ENCODE data around the gene GAA. TPM values are rescaled to one million over a fixed set of nuclear protein-coding genes. Genes with fewer than 3 reads are reported as not detected.

GAA gene
- total and polyA plus RNA-seq, 2 donors: 30.4 to 56.4 TPM

GRCh38 chr17:80064696-80065095 lies 36.7 kb upstream of the GAA start:
- 90% methylated on average over 8 of the region's 8 CpGs for WGBS
- H3K4me3 ChIP-seq (ENCODE audit: low read length in 2 of 2): no peak overlapping the region
- H3K4me1 ChIP-seq (ENCODE audit: control insufficient read depth in 2 of 2, insufficient read depth in 2 of 2, low read length in 2 of 2): peaks cover 0 to 3% of the 10 kb centered on the region in 2 donors
- no peaks in the 10 kb centered on the region for H3K36me3 ChIP-seq (ENCODE audit: control insufficient read depth in 2 of 2, insufficient read depth in 2 of 2, low read length in 1 of 2)
- H3K27me3 ChIP-seq (ENCODE audit: control insufficient read depth in 2 of 2, insufficient read depth in 1 of 2, low read length in 1 of 2): peaks cover 0 to 2% of the 10 kb centered on the region in 2 donors
- H3K27ac ChIP-seq (ENCODE audit: low read depth in 1 of 2, low read length in 1 of 2): no peak overlapping the region
- H3K9me3 ChIP-seq (ENCODE audit: control insufficient read depth in 2 of 2, insufficient read depth in 1 of 2, low read length in 1 of 2): no peaks in the 10 kb centered on the region
- no peak for DNase-seq (ENCODE audit: low read depth in 6 of 9, low spot score in 9 of 9)

DNA sequence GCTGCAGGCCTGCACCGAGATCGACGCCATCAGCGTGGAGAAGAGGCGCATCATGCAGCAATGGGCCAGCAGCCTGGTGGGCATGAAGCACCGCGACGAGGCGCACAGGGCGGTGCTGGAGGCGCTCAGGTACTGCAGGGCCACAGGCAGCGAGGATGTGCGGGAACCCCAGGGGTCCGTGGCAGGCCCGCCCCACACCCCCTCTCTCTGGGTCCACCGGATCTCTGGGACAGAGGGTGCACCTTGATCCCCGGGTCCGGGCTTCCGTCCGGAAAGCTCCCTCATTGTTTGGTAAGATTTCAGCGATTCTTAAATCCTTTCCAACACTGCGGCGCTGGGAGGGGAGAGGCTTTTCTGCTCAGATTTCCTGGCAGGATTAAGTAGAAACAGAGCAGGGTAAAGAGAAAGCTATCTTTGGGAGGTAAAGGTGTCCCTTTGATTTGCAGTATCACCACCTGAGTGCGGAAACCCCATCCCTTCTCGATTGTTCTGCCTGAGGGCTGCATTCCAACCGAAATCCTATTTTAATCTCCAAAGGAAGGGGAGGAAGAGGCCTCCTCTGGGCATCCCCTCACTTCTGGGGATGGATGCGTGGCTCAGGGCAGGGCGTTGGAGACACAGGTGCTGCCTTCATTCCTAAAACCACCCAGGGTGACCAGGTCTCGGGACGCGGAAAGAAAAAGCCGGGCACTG lies 35.8 kb upstream of the GAA start:
- Histone ChIP-seq H3K9me3 (ENCODE audit: control insufficient read depth in 2 of 2, insufficient read depth in 1 of 2, low read length in 1 of 2) (no peaks in the 10 kb centered on the region), H3K4me3 (ENCODE audit: low read length in 2 of 2) (no peak overlapping the region), H3K36me3 (ENCODE audit: control insufficient read depth in 2 of 2, insufficient read depth in 2 of 2, low read length in 1 of 2) (no peaks in the 10 kb centered on the region), H3K27ac (ENCODE audit: low read depth in 1 of 2, low read length in 1 of 2) (no peak overlapping the region), H3K27me3 (ENCODE audit: control insufficient read depth in 2 of 2, insufficient read depth in 1 of 2, low read length in 1 of 2) (peaks cover 0 to 2% of the 10 kb centered on the region in 2 donors), H3K4me1 (ENCODE audit: control insufficient read depth in 2 of 2, insufficient read depth in 2 of 2, low read length in 2 of 2) (peaks cover 0 to 3% of the 10 kb centered on the region in 2 donors)
- 93% methylated on average over 32 of the region's 32 CpGs for WGBS
- DNase-seq (ENCODE audit: low read depth in 6 of 9, low spot score in 9 of 9): no peak

GRCh38 chr17:80067393-80067986 lies 33.9 kb upstream of the GAA start:
- Histone ChIP-seq H3K4me3 (ENCODE audit: low read length in 2 of 2) (no peak overlapping the region), H3K27ac (ENCODE audit: low read depth in 1 of 2, low read length in 1 of 2) (no peak overlapping the region), H3K4me1 (ENCODE audit: control insufficient read depth in 2 of 2, insufficient read depth in 2 of 2, low read length in 2 of 2) (peaks cover 0 to 8% of the 10 kb centered on the region in 2 donors), H3K9me3 (ENCODE audit: control insufficient read depth in 2 of 2, insufficient read depth in 1 of 2, low read length in 1 of 2) (no peaks in the 10 kb centered on the region), H3K27me3 (ENCODE audit: control insufficient read depth in 2 of 2, insufficient read depth in 1 of 2, low read length in 1 of 2) (peaks cover 0 to 2% of the 10 kb centered on the region in 2 donors), H3K36me3 (ENCODE audit: control insufficient read depth in 2 of 2, insufficient read depth in 2 of 2, low read length in 1 of 2) (no peaks in the 10 kb centered on the region)
- 94% methylated on average over 31 of the region's 31 CpGs for WGBS
- no peak for DNase-seq (ENCODE audit: low read depth in 6 of 9, low spot score in 9 of 9)

DNA sequence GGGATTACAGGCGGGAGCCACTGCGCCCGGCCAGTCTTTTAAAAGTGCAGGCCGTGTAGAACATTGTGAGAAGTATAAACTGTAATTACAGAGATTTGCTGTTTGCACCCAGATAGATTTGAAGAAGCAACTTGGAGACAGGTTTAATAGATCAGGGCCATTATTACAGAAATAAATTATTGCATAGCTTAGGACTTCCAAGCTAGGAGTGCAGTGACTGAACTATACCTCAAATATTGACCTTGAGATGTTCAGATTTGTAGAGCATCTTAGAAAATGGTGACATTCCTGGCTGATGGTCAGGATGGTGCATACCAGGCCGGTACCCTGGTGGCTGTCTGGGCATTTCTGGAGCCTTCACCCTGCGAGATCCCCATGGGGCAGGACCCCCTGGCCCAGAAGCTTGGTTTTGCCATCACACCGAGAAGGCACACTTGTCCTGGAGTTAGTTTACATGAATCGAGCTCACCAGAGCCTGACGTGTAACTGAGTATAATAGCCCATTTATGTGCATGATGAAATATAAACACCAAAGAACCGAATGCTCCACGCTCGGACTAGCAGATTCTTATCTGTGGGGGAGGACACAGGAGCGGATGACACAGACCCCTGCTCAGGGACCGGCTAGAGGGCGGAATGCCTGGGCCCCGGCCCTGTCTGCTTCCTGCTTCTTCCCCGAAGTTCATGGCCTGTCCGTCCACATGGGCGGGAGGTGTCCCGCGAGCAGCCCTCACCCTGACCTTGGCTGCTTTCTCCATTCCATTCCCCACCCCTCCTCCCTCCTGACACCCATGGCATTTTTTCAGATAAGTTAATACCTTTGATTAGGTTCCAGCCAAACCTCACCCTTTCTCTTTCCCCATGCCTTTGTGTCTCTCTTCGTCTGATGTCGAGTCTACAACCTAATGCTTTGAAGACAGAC lies 32.8 kb upstream of the GAA start:
- Histone ChIP-seq H3K27ac (ENCODE audit: low read depth in 1 of 2, low read length in 1 of 2) (peak overlapping the region in 1 of 2 donors; percentile 42), H3K4me3 (ENCODE audit: low read length in 2 of 2) (no peak overlapping the region), H3K36me3 (ENCODE audit: control insufficient read depth in 2 of 2, insufficient read depth in 2 of 2, low read length in 1 of 2) (no peaks in the 10 kb centered on the region), H3K27me3 (ENCODE audit: control insufficient read depth in 2 of 2, insufficient read depth in 1 of 2, low read length in 1 of 2) (peaks cover 0 to 2% of the 10 kb centered on the region in 2 donors), H3K9me3 (ENCODE audit: control insufficient read depth in 2 of 2, insufficient read depth in 1 of 2, low read length in 1 of 2) (no peaks in the 10 kb centered on the region), H3K4me1 (ENCODE audit: control insufficient read depth in 2 of 2, insufficient read depth in 2 of 2, low read length in 2 of 2) (peaks cover 0 to 8% of the 10 kb centered on the region in 2 donors)
- 90% methylated on average over 23 of the region's 23 CpGs for WGBS
- DNase-seq (ENCODE audit: low read depth in 6 of 9, low spot score in 9 of 9): no peak

- H3K9me3 ChIP-seq (ENCODE audit: control insufficient read depth in 2 of 2, insufficient read depth in 1 of 2, low read length in 1 of 2): no peaks in the 10 kb centered on the region
- H3K4me1 ChIP-seq (ENCODE audit: control insufficient read depth in 2 of 2, insufficient read depth in 2 of 2, low read length in 2 of 2): peaks cover 0 to 8% of the 10 kb centered on the region in 2 donors
- no peak for DNase-seq (ENCODE audit: low read depth in 6 of 9, low spot score in 9 of 9)
- H3K27ac ChIP-seq (ENCODE audit: low read depth in 1 of 2, low read length in 1 of 2): no peak overlapping the region
- no peak overlapping the region for H3K4me3 ChIP-seq (ENCODE audit: low read length in 2 of 2)
- no peaks in the 10 kb centered on the region for H3K36me3 ChIP-seq (ENCODE audit: control insufficient read depth in 2 of 2, insufficient read depth in 2 of 2, low read length in 1 of 2)
- no peaks in the 10 kb centered on the region for H3K27me3 ChIP-seq (ENCODE audit: control insufficient read depth in 2 of 2, insufficient read depth in 1 of 2, low read length in 1 of 2)
- WGBS: 94% methylated on average over 15 of the region's 15 CpGs
Measured at GRCh38 chr17:80070375-80071115, 30.8 kb upstream of the GAA start.

- Histone ChIP-seq H3K27me3 (ENCODE audit: control insufficient read depth in 2 of 2, insufficient read depth in 1 of 2, low read length in 1 of 2) (no peaks in the 10 kb centered on the region), H3K27ac (ENCODE audit: low read depth in 1 of 2, low read length in 1 of 2) (peak overlapping the region in 1 of 2 donors; percentile 26), H3K9me3 (ENCODE audit: control insufficient read depth in 2 of 2, insufficient read depth in 1 of 2, low read length in 1 of 2) (no peaks in the 10 kb centered on the region), H3K4me3 (ENCODE audit: low read length in 2 of 2) (no peak overlapping the region), H3K4me1 (ENCODE audit: control insufficient read depth in 2 of 2, insufficient read depth in 2 of 2, low read length in 2 of 2) (peaks cover 0 to 8% of the 10 kb centered on the region in 2 donors), H3K36me3 (ENCODE audit: control insufficient read depth in 2 of 2, insufficient read depth in 2 of 2, low read length in 1 of 2) (no peaks in the 10 kb centered on the region)
- no peak for DNase-seq (ENCODE audit: low read depth in 6 of 9, low spot score in 9 of 9)
- WGBS: 73% methylated on average over 20 of the region's 20 CpGs
Measured at GRCh38 chr17:80071116-80071841, 30.1 kb upstream of the GAA start.

DNA sequence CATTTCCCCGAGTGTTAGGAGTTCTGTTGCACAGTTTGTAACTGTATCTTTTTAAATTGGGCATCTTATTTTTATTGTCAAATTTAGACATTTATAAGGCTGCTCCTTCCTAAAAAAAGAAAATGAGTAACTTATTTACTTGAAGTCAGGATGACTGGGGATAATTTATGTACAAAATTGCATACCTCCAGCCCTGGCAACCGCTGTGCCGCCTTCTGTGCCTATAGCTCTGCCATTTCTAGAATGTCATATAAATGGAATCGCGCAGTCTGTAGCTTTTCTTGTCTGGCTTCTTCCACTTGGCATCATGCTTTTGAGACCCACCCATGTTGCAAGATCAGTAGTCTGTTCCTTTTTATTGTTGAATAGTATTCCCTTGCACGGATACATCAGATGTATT lies 29.0 kb upstream of the GAA start:
- no peaks in the 10 kb centered on the region for H3K27me3 ChIP-seq (ENCODE audit: control insufficient read depth in 2 of 2, insufficient read depth in 1 of 2, low read length in 1 of 2)
- peaks cover 0 to 8% of the 10 kb centered on the region in 2 donors for H3K4me1 ChIP-seq (ENCODE audit: control insufficient read depth in 2 of 2, insufficient read depth in 2 of 2, low read length in 2 of 2)
- DNase-seq (ENCODE audit: low read depth in 6 of 9, low spot score in 9 of 9): no peak
- WGBS: 97% methylated on average over 6 of the region's 6 CpGs
- H3K27ac ChIP-seq (ENCODE audit: low read depth in 1 of 2, low read length in 1 of 2): no peak overlapping the region
- H3K36me3 ChIP-seq (ENCODE audit: control insufficient read depth in 2 of 2, insufficient read depth in 2 of 2, low read length in 1 of 2): no peaks in the 10 kb centered on the region
- H3K4me3 ChIP-seq (ENCODE audit: low read length in 2 of 2): no peak overlapping the region
- no peaks in the 10 kb centered on the region for H3K9me3 ChIP-seq (ENCODE audit: control insufficient read depth in 2 of 2, insufficient read depth in 1 of 2, low read length in 1 of 2)

GRCh38 chr17:80080081-80080480 lies 21.3 kb upstream of the GAA start:
- no peak overlapping the region for H3K4me3 ChIP-seq (ENCODE audit: low read length in 2 of 2)
- WGBS: 96% methylated on average over 6 of the region's 6 CpGs
- no peaks in the 10 kb centered on the region for H3K27me3 ChIP-seq (ENCODE audit: control insufficient read depth in 2 of 2, insufficient read depth in 1 of 2, low read length in 1 of 2)
- peaks cover 0 to 7% of the 10 kb centered on the region in 2 donors for H3K4me1 ChIP-seq (ENCODE audit: control insufficient read depth in 2 of 2, insufficient read depth in 2 of 2, low read length in 2 of 2)
- H3K27ac ChIP-seq (ENCODE audit: low read depth in 1 of 2, low read length in 1 of 2): no peak overlapping the region
- DNase-seq (ENCODE audit: low read depth in 6 of 9, low spot score in 9 of 9): no peak
- no peaks in the 10 kb centered on the region for H3K36me3 ChIP-seq (ENCODE audit: control insufficient read depth in 2 of 2, insufficient read depth in 2 of 2, low read length in 1 of 2)
- no peaks in the 10 kb centered on the region for H3K9me3 ChIP-seq (ENCODE audit: control insufficient read depth in 2 of 2, insufficient read depth in 1 of 2, low read length in 1 of 2)

Data from thymus (tissue), 11 donors.